ENCODE results near the gene PLAAT3. TPM values are rescaled to one million over a fixed set of nuclear protein-coding genes. Genes with fewer than 3 reads are reported as not detected.

Gene PLAAT3
- total and polyA plus RNA-seq, 7 donors: 14.6 to 59.9 (median 34.9) TPM

DNA sequence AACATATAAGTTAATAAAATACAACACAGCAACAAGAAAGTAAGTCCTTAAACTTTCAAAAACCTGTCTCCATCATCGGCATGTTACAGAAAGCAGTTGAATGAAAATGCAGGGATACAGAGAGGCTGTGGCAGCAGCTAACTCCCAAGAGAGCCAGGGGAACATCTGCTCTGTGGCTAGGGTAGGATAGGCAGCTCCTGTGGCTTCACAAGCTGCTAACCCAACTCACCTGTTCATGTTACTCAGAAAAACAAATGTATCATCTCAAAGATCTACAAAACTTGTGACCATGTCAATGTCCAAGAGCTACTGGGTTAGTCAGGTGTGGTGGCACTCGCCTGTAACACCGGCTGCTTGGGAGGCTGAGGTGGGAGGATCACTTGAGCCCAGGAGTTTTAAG, 15.2 kb upstream of the PLAAT3 start:
- peaks cover 0 to 74% (median 43%) of the 10 kb centered on the region in 4 donors for H3K36me3 ChIP-seq
- no peak overlapping the region for H3K4me3 ChIP-seq
- no peaks in the 10 kb centered on the region for H3K4me1 ChIP-seq
- intact Hi-C loops (cut with DNase I): no loop called here
- H3K27ac ChIP-seq: no peak overlapping the region
- TF ChIP-seq POLR2A (IDR thresholded peaks at IDR 0.05) (no peak), POLR2AphosphoS5 (IDR thresholded peaks at IDR 0.05) (no peak), EP300 (IDR thresholded peaks at IDR 0.05) (no peak)
- TF ChIP-seq, protein P1, sequence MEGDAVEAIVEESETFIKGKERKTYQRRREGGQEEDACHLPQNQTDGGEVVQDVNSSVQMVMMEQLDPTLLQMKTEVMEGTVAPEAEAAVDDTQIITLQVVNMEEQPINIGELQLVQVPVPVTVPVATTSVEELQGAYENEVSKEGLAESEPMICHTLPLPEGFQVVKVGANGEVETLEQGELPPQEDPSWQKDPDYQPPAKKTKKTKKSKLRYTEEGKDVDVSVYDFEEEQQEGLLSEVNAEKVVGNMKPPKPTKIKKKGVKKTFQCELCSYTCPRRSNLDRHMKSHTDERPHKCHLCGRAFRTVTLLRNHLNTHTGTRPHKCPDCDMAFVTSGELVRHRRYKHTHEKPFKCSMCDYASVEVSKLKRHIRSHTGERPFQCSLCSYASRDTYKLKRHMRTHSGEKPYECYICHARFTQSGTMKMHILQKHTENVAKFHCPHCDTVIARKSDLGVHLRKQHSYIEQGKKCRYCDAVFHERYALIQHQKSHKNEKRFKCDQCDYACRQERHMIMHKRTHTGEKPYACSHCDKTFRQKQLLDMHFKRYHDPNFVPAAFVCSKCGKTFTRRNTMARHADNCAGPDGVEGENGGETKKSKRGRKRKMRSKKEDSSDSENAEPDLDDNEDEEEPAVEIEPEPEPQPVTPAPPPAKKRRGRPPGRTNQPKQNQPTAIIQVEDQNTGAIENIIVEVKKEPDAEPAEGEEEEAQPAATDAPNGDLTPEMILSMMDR (IDR thresholded peaks at IDR 0.05): no peak
- H3K9me3 ChIP-seq: no peaks in the 10 kb centered on the region
- 96 to 99% methylated on average over 3 of the region's 3 CpGs for WGBS, 2 donors
- no peaks in the 10 kb centered on the region for H3K27me3 ChIP-seq
- no peak for DNase-seq

DNA sequence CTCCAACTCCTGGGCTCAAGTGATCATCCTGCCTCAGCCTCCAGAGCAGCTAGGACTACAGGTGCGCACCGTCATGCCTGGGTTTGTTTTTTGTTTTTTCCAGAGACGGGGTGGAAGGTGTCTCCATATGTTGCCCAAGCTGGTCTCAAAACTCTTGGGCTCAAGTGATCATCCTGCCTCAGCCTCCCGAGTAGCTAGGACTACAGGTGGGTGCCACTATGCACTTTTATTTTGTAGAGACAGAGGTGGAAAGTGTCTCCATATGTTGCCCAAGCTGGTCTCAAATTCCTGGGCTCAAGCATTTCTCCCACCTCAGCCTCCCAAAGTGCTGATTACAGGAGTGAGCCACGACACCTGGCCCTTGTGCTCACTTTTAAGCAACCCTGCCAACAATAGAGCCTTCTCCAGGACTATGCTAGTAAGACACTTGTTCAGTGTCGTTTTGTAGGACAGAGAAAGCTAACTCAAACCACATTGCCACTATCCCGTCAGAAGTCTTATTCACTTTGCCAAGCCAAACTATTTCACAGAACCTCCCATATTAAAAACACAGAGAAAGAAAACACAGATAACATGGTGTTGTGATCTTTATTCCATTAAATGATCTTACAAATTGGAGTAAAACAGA, 9.4 kb upstream of the PLAAT3 start:
- intact Hi-C loops (cut with DNase I): no loop called here

DNA sequence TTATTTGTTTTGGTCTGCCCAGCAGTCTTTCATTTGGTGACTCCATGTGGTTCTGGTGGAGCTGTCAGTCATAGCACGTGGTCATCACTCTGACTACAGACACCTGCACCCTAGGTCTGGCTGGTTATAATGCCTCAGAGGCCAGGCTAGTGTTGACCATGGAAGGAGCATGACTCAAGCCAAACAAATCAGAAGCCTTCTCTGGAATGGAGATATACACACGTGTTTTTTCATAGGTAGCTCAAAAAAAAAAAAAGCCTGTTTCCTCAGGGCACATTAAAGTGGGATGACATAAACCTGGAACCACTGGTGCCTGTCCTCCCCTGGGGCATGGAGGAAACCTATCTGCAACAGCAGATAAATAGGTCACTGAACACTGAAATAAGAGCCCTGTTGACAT, 8.1 kb upstream of the PLAAT3 start:
- 29 to 68% methylated on average over 2 of the region's 2 CpGs for WGBS, 2 donors
- no peaks in the 10 kb centered on the region for H3K9me3 ChIP-seq
- H3K27ac ChIP-seq: no peak overlapping the region
- no peaks in the 10 kb centered on the region for H3K27me3 ChIP-seq
- H3K4me1 ChIP-seq: no peaks in the 10 kb centered on the region
- intact Hi-C loops (cut with DNase I): no loop called here
- H3K36me3 ChIP-seq: peaks cover 0 to 4% (median 0%) of the 10 kb centered on the region in 4 donors
- DNase-seq: no peak
- H3K4me3 ChIP-seq: no peak overlapping the region
- TF ChIP-seq POLR2A (IDR thresholded peaks at IDR 0.05): no peak
- TF ChIP-seq EP300 (IDR thresholded peaks at IDR 0.05): no peak
- TF ChIP-seq POLR2AphosphoS5 (IDR thresholded peaks at IDR 0.05): no peak
- TF ChIP-seq, protein P1 (IDR thresholded peaks at IDR 0.05): no peak

More for the DNA sequence above, 9.4 kb upstream of the PLAAT3 start:
- TF ChIP-seq EP300 (IDR thresholded peaks at IDR 0.05): no peak
- no peak for TF ChIP-seq POLR2A (IDR thresholded peaks at IDR 0.05)
- no peak for TF ChIP-seq POLR2AphosphoS5 (IDR thresholded peaks at IDR 0.05)
- TF ChIP-seq, protein P1 (IDR thresholded peaks at IDR 0.05): no peak
- H3K9me3 ChIP-seq: no peaks in the 10 kb centered on the region
- H3K27ac ChIP-seq: no peak overlapping the region
- no peaks in the 10 kb centered on the region for H3K4me1 ChIP-seq
- no peak for DNase-seq
- H3K36me3 ChIP-seq: peaks cover 0 to 17% (median 6%) of the 10 kb centered on the region in 4 donors
- 51 to 73% methylated on average over 7 of the region's 7 CpGs for WGBS, 2 donors
- H3K27me3 ChIP-seq: no peaks in the 10 kb centered on the region
- no peak overlapping the region for H3K4me3 ChIP-seq

DNA sequence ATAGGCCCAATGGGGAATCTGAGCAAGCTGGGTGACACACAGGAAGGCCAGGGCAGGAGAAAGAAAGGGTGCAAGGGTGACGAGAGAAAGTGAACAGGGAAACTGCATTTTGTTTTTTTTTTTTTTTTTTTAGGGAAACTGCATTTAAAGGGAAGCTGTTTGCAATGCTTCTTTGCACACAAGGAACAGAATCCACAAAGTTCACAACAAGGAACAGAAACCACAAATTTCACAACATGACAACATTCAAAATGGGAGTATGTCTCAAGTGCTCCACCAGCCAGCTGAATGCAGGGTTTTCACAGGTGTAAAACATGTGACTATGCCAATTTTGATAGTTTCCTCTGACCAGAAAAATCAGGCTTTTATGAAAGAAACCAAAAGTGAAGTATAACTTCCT, 6.8 kb upstream of the PLAAT3 start:
- no peak overlapping the region for H3K27ac ChIP-seq

More for the DNA sequence above, 6.8 kb upstream of the PLAAT3 start:
- no peaks in the 10 kb centered on the region for H3K4me1 ChIP-seq
- 74 to 75% methylated on average over 1 of the region's 1 CpG for WGBS, 2 donors
- DNase-seq: no peak
- no peaks in the 10 kb centered on the region for H3K36me3 ChIP-seq
- TF ChIP-seq, protein P1 (IDR thresholded peaks at IDR 0.05): no peak
- TF ChIP-seq EP300 (IDR thresholded peaks at IDR 0.05): no peak
- TF ChIP-seq POLR2A (IDR thresholded peaks at IDR 0.05): no peak
- TF ChIP-seq POLR2AphosphoS5 (IDR thresholded peaks at IDR 0.05): no peak
- H3K4me3 ChIP-seq: no peak overlapping the region
- H3K9me3 ChIP-seq: no peaks in the 10 kb centered on the region
- no peaks in the 10 kb centered on the region for H3K27me3 ChIP-seq
- intact Hi-C loops (cut with DNase I): no loop called here

Measured in sigmoid colon (tissue), 7 donors.